Prostate gland (tissue), 2 donors: ENCODE data around the gene SMIM34. TPM values are rescaled to one million over a fixed set of nuclear protein-coding genes. Genes with fewer than 3 reads are reported as not detected.
"Not testable (repeated sequence)": the region's sequence is repeated elsewhere in the genome, so short reads cannot be mapped to it uniquely, and the experiment has no call there.

Experiments used
- DNase-seq: peaks from one replicate; pipeline ENCODE4 v3.0.0-alpha.2; 2019; ENCODE audit warnings: low spot score
- H3K27ac ChIP-seq, 2 donors: fragments of 200-600 bp; sonication (generic); 2 replicates each; pipeline ENCODE4 v1.5.1; 2017 to 2019
- H3K27me3 ChIP-seq: fragments of 200-600 bp; sonication (generic); replicated peaks from 2 replicates; pipeline ENCODE4 v1.5.1; 2019; ENCODE audit not compliant: insufficient read depth
- H3K36me3 ChIP-seq, 2 donors: fragments of 200-600 bp; sonication (generic); 1 replicate in 1 of 2; 2 replicates in 1 of 2; pipeline versions ENCODE4 v1.5.1 to v1.8.1; 2017 to 2019
- H3K4me1 ChIP-seq: fragments of 200-600 bp; sonication (generic); replicated peaks from 2 replicates; pipeline ENCODE4 v1.5.1; 2019
- H3K4me3 ChIP-seq, 2 donors: fragments of 200-600 bp; sonication (generic); 2 replicates each; pipeline ENCODE4 v1.5.1; 2017 to 2019
- H3K9me3 ChIP-seq: fragments of 200-600 bp; sonication (generic); 2 replicates; pipeline ENCODE4 v1.5.1; 2017
- WGBS: methylation state at CpG from one replicate; pipeline ENCODE4 v1.1.5; 2018; 5-methylcytosine and 5-hydroxymethylcytosine counted together
- intact Hi-C: fragments of 100-400 bp; cut with DNase I; formaldehyde crosslinking; loops from one replicate; pipeline ENCODE4 v1.14.2; 2022
- total RNA-seq, 2 donors: library from RNA; depleted of rRNA; stranded (reverse); fragments of >200 nt; gene quantifications; one replicate each; pipeline ENCODE4 v1.1.0, GENCODE V29; 2016

SMIM34 gene
- total RNA-seq, 2 donors from 2014 or later: not detected

- no CpG with 5 or more reads among the region's 2 CpGs for WGBS
- H3K27ac ChIP-seq, H3K36me3 ChIP-seq, H3K27me3 ChIP-seq, H3K9me3 ChIP-seq, H3K4me1 ChIP-seq, intact Hi-C loops, H3K4me3 ChIP-seq, DNase-seq: not testable (repeated sequence)
Observed at GRCh38 chr21:34406676-34407075, 17.1 kb downstream of the SMIM34 start.

GRCh38 chr21:34406102-34406501, 17.6 kb downstream of the SMIM34 start:
- no CpG with 5 or more reads among the region's 6 CpGs for WGBS
- H3K4me3 ChIP-seq, DNase-seq, H3K27ac ChIP-seq, H3K36me3 ChIP-seq, H3K4me1 ChIP-seq, H3K27me3 ChIP-seq, intact Hi-C loops, H3K9me3 ChIP-seq: not testable (repeated sequence)

- H3K9me3 ChIP-seq, H3K27ac ChIP-seq, H3K36me3 ChIP-seq, H3K4me3 ChIP-seq, intact Hi-C loops, DNase-seq, H3K4me1 ChIP-seq, H3K27me3 ChIP-seq: not testable (repeated sequence)
- WGBS: no CpG with 5 or more reads among the region's 2 CpGs
Observed at GRCh38 chr21:34405686-34406085, 18.1 kb downstream of the SMIM34 start.

DNA sequence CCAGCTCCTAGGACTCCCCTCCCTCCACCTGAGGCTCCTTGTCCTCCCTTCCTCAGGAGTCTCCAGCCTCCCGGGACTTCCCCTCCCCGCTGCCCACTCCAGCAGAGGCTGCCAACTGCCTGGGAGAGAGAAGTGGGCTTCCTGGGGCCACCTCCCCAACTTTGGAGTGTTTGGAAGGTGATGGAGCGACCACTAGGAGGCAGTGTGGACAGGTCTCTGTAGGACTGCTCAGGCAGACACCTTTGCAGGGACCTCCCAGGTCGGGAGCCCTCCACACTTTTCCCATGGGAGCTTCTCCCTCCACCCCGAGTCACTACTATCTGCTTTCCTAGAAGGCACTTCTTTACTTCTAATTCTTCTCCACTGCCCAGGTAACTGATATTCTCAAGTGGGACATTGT, 19.0 kb downstream of the SMIM34 start:
- H3K27me3 ChIP-seq, H3K4me3 ChIP-seq, DNase-seq, H3K9me3 ChIP-seq, H3K36me3 ChIP-seq, intact Hi-C loops, H3K27ac ChIP-seq, H3K4me1 ChIP-seq: not testable (repeated sequence)
- WGBS: no CpG with 5 or more reads among the region's 5 CpGs

DNA sequence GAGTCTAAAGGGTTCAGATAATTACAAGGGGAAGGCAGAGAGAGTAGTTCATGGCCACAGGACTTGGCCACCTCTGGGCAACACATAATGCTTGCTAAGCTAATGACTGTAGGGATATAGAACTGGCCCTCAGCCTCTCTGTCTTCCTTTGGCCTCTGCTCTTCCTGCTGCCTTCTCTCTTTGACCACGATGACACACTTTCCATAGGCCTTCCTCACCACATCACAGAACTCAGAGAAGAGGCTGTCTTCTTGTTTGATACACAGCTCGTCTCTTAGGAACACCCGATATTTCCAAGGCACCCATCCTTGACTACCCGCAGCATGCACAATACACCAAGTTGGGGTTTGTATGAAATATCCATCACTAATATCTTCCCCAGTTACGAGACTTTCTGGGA, 23.2 kb downstream of the SMIM34 start:
- H3K9me3 ChIP-seq, intact Hi-C loops, H3K27me3 ChIP-seq, H3K4me1 ChIP-seq, H3K4me3 ChIP-seq, H3K36me3 ChIP-seq, H3K27ac ChIP-seq, DNase-seq: not testable (repeated sequence)
- WGBS: no CpG with 5 or more reads among the region's 5 CpGs

DNA sequence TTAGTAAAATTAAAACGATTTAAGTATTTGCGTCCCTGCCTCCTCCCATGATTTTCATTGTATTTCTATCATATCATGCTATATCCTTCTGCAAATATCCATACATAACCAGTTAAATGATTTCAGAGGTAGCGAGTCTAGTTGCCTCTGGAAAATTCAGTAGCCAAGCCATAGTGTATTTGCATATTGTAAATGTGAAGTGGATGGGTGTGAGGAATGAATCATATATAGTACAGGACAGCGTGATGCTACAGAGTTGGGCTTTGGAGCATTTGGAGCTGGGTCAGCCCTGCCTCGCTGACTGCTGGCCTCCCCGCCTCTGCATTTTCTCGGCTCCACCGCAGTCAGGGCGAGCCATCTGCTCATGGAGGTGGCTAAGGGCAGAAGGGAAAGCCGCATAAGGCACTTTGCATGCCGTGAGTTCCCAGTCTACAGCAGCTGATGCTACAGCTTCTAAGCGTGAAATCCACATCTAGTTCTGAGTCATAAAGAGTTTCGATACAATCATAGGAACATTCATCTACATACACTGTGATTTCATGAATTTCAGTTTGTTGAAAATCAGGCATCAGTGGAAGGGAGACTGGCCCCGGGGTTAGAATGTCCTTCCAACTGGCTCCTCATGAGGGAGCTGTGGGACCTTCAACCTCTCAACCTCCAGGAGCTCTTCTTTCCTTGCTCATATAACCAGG, 39.9 kb downstream of the SMIM34 start:
- H3K9me3 ChIP-seq, DNase-seq, intact Hi-C loops, H3K36me3 ChIP-seq, H3K4me3 ChIP-seq, H3K27me3 ChIP-seq, H3K4me1 ChIP-seq, H3K27ac ChIP-seq: not testable (repeated sequence)
- no CpG with 5 or more reads among the region's 14 CpGs for WGBS

GRCh38 chr21:34383138-34383537, 40.6 kb downstream of the SMIM34 start:
- H3K9me3 ChIP-seq, H3K27me3 ChIP-seq, H3K4me1 ChIP-seq, DNase-seq, H3K4me3 ChIP-seq, H3K36me3 ChIP-seq, H3K27ac ChIP-seq, intact Hi-C loops: not testable (repeated sequence)
- no CpG with 5 or more reads among the region's 2 CpGs for WGBS

GRCh38 chr21:34375619-34375972, 48.2 kb downstream of the SMIM34 start:
- no CpG with 5 or more reads among the region's 33 CpGs for WGBS
- H3K4me1 ChIP-seq, intact Hi-C loops, H3K27me3 ChIP-seq, H3K9me3 ChIP-seq, H3K27ac ChIP-seq, H3K36me3 ChIP-seq, DNase-seq, H3K4me3 ChIP-seq: not testable (repeated sequence)

- H3K9me3 ChIP-seq, H3K4me1 ChIP-seq, H3K4me3 ChIP-seq, H3K27ac ChIP-seq, intact Hi-C loops, H3K36me3 ChIP-seq, DNase-seq, H3K27me3 ChIP-seq: not testable (repeated sequence)
- no CpG with 5 or more reads among the region's 49 CpGs for WGBS
Observed at GRCh38 chr21:34374940-34375618, 48.7 kb downstream of the SMIM34 start, which contains the start of gene SMIM11. TSS of gene SMIM11 (plus strand) at chr21:34375507. CDS start at chr21:34379505, 3,998 bp downstream.

DNA sequence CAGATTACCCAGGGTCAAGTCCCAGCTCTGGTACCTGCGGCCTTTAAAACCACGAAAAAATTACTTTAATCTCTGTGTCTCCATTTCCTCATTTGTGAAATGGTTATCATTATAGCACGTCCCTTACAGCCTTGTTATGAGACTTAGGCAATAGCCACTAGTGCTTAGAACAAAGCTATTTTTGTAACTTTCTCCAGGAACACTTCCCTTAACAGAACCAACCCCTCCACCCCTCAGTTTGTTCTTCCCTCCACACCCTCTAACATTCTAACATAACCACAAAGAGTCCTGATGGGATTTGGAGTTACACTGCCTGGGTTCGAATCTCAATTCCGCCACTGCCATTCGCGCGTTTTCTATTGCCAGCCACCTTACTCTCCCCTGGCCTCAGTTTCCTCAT, 49.3 kb downstream of the SMIM34 start:
- H3K27me3 ChIP-seq, H3K4me3 ChIP-seq, H3K27ac ChIP-seq, DNase-seq, intact Hi-C loops, H3K36me3 ChIP-seq, H3K9me3 ChIP-seq, H3K4me1 ChIP-seq: not testable (repeated sequence)
- no CpG with 5 or more reads among the region's 8 CpGs for WGBS
